MM.1S (cell line): Measurements from ENCODE around the gene TMSB15B.

Experiments used
- CTCF ChIP-seq: fragments of 300-600 bp; sonication (generic); IDR thresholded peaks from 2 replicates; pipeline ENCODE4 v1.5.1; 2016; ENCODE audit warnings: antibody characterized with exemption, low read length, mixed read lengths
- EZH2 ChIP-seq: fragments of 300-600 bp; sonication (generic); optimal IDR thresholded peaks from 2 replicates; pipeline ENCODE3; 2017; ENCODE audit warnings: low read depth, mild to moderate bottlenecking, antibody characterized with exemption, low read length, mixed read lengths

- TF ChIP-seq CTCF, result no peak
- no peak for TF ChIP-seq EZH2
Observed at GRCh38 chrX:103953353-103953752, 9.1 kb upstream of the TMSB15B start.
